ENCODE data around the gene UBE2D2.
A peak's percentile ranks its signal among the peaks of the same experiment; 100 is the strongest.

The UBE2D2 gene

GRCh38 chr5:139668924-139669661 lies 108.0 kb downstream of the UBE2D2 start:
- no peak for TF ChIP-seq CTCF (conservative IDR thresholded peaks at IDR 0.05; ENCODE audit: control insufficient read depth, insufficient read depth, low read depth, low read length)

DNA sequence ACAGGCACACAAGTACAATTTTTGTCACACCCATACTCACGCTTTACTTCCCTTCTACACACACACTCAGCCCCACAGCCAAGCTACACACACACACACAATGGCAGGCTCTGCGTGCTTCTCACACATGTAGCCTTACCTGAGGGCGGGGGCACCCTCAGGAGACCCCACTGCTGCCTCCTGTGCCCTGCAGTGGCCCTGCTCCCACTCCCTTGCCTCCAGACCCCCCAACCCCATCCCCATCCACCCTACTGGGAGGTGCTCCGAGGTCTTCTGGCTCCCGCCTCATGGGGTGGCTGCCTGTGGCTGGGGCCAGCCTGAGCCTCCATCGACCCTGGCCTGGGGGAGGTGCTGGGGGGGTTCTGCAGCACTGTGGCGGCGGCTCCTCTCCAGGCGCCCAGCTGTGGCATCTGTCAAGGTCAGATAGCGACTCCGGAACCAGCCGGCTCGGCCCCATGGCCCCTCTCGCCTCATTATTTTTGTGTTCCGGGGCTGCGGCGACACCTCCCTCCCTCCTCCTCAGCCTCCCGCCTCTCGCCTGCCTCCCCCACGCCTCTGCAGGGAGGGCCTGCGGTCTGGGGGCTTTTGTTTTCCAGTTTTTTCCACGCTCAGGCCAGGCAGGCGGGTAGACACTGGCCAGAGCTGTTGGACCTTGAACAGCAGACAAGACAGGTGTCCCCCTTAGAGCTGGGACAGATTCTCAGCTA lies 108.7 kb downstream of the UBE2D2 start:
- TF ChIP-seq CTCF (conservative IDR thresholded peaks at IDR 0.05; ENCODE audit: control insufficient read depth, insufficient read depth, low read depth, low read length): no peak
- H3K4me3 ChIP-seq (ENCODE audit: control insufficient read depth, low read depth, low read length): no peak overlapping the region
- DNase-seq (ENCODE audit: low read depth): no peak

More at GRCh38 chr5:139668924-139669661, 108.0 kb downstream of the UBE2D2 start:
- no peak for DNase-seq (ENCODE audit: low read depth)
- peak overlapping the region; percentile 35 for H3K4me3 ChIP-seq (ENCODE audit: control insufficient read depth, low read depth, low read length)

DNA sequence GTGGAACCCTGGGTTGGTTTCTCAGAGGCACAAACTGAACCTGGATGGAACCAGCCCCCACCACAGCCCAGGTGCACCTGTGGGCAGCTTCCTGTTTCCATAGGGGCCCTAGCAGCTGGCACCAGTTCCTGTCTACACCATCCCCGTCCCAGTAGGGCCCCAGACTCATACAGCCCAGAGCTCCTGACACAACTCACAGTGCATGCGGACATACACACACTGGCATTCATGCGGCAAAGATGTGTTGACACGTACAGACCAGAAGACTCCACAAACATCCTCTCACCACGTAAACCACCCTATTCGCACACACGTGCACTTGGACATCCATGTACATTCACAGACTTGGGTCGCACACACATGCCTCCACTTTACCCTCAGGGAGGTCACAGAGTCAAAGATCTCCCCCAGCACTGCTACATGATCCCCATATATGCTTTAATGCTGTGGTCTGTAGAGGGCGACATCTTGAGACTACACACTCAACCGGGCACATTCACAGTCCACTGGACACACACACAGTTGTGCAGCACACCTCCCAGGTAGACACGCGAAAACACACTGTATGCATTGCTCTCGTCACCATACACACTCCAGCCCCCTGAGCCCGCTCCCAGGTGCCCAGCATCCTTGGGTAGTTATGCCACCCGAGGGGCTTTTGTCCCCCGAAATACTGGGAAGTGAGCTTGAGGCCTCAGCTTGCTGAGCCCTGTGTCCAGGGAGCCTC lies 109.4 kb downstream of the UBE2D2 start:
- H3K4me3 ChIP-seq (ENCODE audit: control insufficient read depth, low read depth, low read length): no peak overlapping the region
- TF ChIP-seq CTCF (conservative IDR thresholded peaks at IDR 0.05; ENCODE audit: control insufficient read depth, insufficient read depth, low read depth, low read length): peak; percentile 42
- no peak for DNase-seq (ENCODE audit: low read depth)

- TF ChIP-seq CTCF (conservative IDR thresholded peaks at IDR 0.05; ENCODE audit: control insufficient read depth, insufficient read depth, low read depth, low read length): no peak
- H3K4me3 ChIP-seq (ENCODE audit: control insufficient read depth, low read depth, low read length): no peak overlapping the region
- no peak for DNase-seq (ENCODE audit: low read depth)
Measured at GRCh38 chr5:139671096-139671841, 110.1 kb downstream of the UBE2D2 start.

GRCh38 chr5:139675213-139675612 lies 114.1 kb downstream of the UBE2D2 start:
- no peak for DNase-seq (ENCODE audit: low read depth)
- no peak overlapping the region for H3K4me3 ChIP-seq (ENCODE audit: control insufficient read depth, low read depth, low read length)
- no peak for TF ChIP-seq CTCF (conservative IDR thresholded peaks at IDR 0.05; ENCODE audit: control insufficient read depth, insufficient read depth, low read depth, low read length)

GRCh38 chr5:139675825-139676224 lies 114.7 kb downstream of the UBE2D2 start:
- no peak for DNase-seq (ENCODE audit: low read depth)
- no peak overlapping the region for H3K4me3 ChIP-seq (ENCODE audit: control insufficient read depth, low read depth, low read length)
- no peak for TF ChIP-seq CTCF (conservative IDR thresholded peaks at IDR 0.05; ENCODE audit: control insufficient read depth, insufficient read depth, low read depth, low read length)

All from fibroblast of mammary gland (primary cell).